Activated CD4-positive, alpha-beta T cell treated with anti-CD3 and anti-CD28 coated beads, Interleukin-2, amount 50 U/mL, for 48 hours (primary cell): ENCODE data around the gene BLVRA.
A peak's percentile ranks its signal among the peaks of the same experiment; 100 is the strongest.

Experiments
- DNase-seq, 2 experiments: peaks; one replicate each; pipeline ENCODE4 v3.0.0-alpha.2; 2020

BLVRA gene

GRCh38 chr7:43750016-43750887 lies 8.2 kb upstream of the BLVRA start:
- DNase-seq = no peak

GRCh38 chr7:43752411-43752810 lies 6.1 kb upstream of the BLVRA start:
- DNase-seq = no peak

GRCh38 chr7:43753271-43753810 lies 5.1 kb upstream of the BLVRA start:
- DNase-seq = no peak

- DNase-seq = no peak
Observed at GRCh38 chr7:43753843-43754242, 4.6 kb upstream of the BLVRA start.

- no peak for DNase-seq
Observed at GRCh38 chr7:43754596-43754995, 3.9 kb upstream of the BLVRA start.

- DNase-seq = peak; percentile 33 to 55
Observed at GRCh38 chr7:43756368-43757072, 2.0 kb upstream of the BLVRA start.

- no peak for DNase-seq
Observed at GRCh38 chr7:43757073-43757720, 1.3 kb upstream of the BLVRA start.

- peak; percentile 31 to 52 for DNase-seq
Observed at GRCh38 chr7:43758822-43759683, 573 bp downstream of the BLVRA start.

- DNase-seq = no peak
Observed at GRCh38 chr7:43760861-43761260, 2.4 kb downstream of the BLVRA start.

- DNase-seq = no peak
Observed at GRCh38 chr7:43761382-43761781, 2.9 kb downstream of the BLVRA start.

GRCh38 chr7:43761938-43762692 lies 3.6 kb downstream of the BLVRA start:
- no peak for DNase-seq

- DNase-seq = no peak
Observed at GRCh38 chr7:43763183-43763582, 4.7 kb downstream of the BLVRA start.

- peak; percentile 57 to 65 for DNase-seq
Observed at GRCh38 chr7:43764039-43764761, 5.7 kb downstream of the BLVRA start.

- no peak for DNase-seq
Observed at GRCh38 chr7:43764807-43765491, 6.5 kb downstream of the BLVRA start.

GRCh38 chr7:43766564-43766963 lies 8.1 kb downstream of the BLVRA start:
- DNase-seq = no peak

GRCh38 chr7:43767311-43767710 lies 8.8 kb downstream of the BLVRA start:
- no peak for DNase-seq

GRCh38 chr7:43768201-43768886 lies 9.9 kb downstream of the BLVRA start:
- no peak for DNase-seq

- no peak for DNase-seq
Observed at GRCh38 chr7:43768887-43769272, 10.4 kb downstream of the BLVRA start.

GRCh38 chr7:43769281-43769680 lies 10.8 kb downstream of the BLVRA start:
- DNase-seq = no peak
